Measurements from ENCODE around the gene ZDHHC8. TPM values are rescaled to one million over a fixed set of nuclear protein-coding genes. Genes with fewer than 3 reads are reported as not detected.

The ZDHHC8 gene
- total RNA-seq, 2 experiments from 2014 or later, result 26.4 to 31.3 TPM

GRCh38 chr22:20178915-20179227 is 47.3 kb downstream of the ZDHHC8 start:
- Mint-ChIP-seq H3K27ac (no peak overlapping the region), H3K27me3 (ENCODE audit: low read depth) (no peaks in the 10 kb centered on the region), H3K4me3 (no peak overlapping the region), H3K36me3 (ENCODE audit: low read depth) (no peaks in the 10 kb centered on the region), H3K9me3 (no peaks in the 10 kb centered on the region), H3K4me1 (ENCODE audit: low read depth) (no peaks in the 10 kb centered on the region)
- CTCF ChIA-PET, result interaction anchor here (1.0 kb wide), 1 partner anchor 22 kb away, joined by 4 read pairs; no protein-coding TSS in a partner anchor
- no peak for DNase-seq
- intact Hi-C loops (cut with micrococcal nuclease), result no loop called here

GRCh38 chr22:20179455-20180244 is 48.0 kb downstream of the ZDHHC8 start:
- Mint-ChIP-seq H3K27me3 (ENCODE audit: low read depth) (no peaks in the 10 kb centered on the region), H3K27ac (no peak overlapping the region), H3K4me1 (ENCODE audit: low read depth) (no peaks in the 10 kb centered on the region), H3K9me3 (no peaks in the 10 kb centered on the region), H3K36me3 (ENCODE audit: low read depth) (no peaks in the 10 kb centered on the region), H3K4me3 (no peak overlapping the region)
- intact Hi-C loops (cut with micrococcal nuclease), result no loop called here
- no peak for DNase-seq
- CTCF ChIA-PET, result no interaction called here

- CTCF ChIA-PET, result no interaction called here
- Mint-ChIP-seq H3K4me3 (no peak overlapping the region), H3K4me1 (ENCODE audit: low read depth) (no peaks in the 10 kb centered on the region), H3K36me3 (ENCODE audit: low read depth) (no peaks in the 10 kb centered on the region), H3K9me3 (no peaks in the 10 kb centered on the region), H3K27me3 (ENCODE audit: low read depth) (no peaks in the 10 kb centered on the region), H3K27ac (no peak overlapping the region)
- intact Hi-C loops (cut with micrococcal nuclease), result no loop called here
- DNase-seq, result no peak
Measured at GRCh38 chr22:20180245-20180630, 48.6 kb downstream of the ZDHHC8 start.

GRCh38 chr22:20180640-20181039 is 49.0 kb downstream of the ZDHHC8 start:
- intact Hi-C loops (cut with micrococcal nuclease), result no loop called here
- H3K36me3 Mint-ChIP-seq (ENCODE audit: low read depth), result no peaks in the 10 kb centered on the region
- H3K9me3 Mint-ChIP-seq, result no peaks in the 10 kb centered on the region
- CTCF ChIA-PET, result no interaction called here
- DNase-seq, result no peak
- no peak overlapping the region for H3K4me3 Mint-ChIP-seq
- H3K4me1 Mint-ChIP-seq (ENCODE audit: low read depth), result no peaks in the 10 kb centered on the region
- H3K27me3 Mint-ChIP-seq (ENCODE audit: low read depth), result no peaks in the 10 kb centered on the region
- H3K27ac Mint-ChIP-seq, result no peak overlapping the region

GRCh38 chr22:20181194-20181883 is 49.7 kb downstream of the ZDHHC8 start:
- CTCF ChIA-PET, result no interaction called here
- no peaks in the 10 kb centered on the region for H3K27me3 Mint-ChIP-seq (ENCODE audit: low read depth)
- H3K4me3 Mint-ChIP-seq, result no peak overlapping the region
- intact Hi-C loops (cut with micrococcal nuclease), result no loop called here
- no peak overlapping the region for H3K27ac Mint-ChIP-seq
- no peaks in the 10 kb centered on the region for H3K9me3 Mint-ChIP-seq
- no peak for DNase-seq
- no peaks in the 10 kb centered on the region for H3K36me3 Mint-ChIP-seq (ENCODE audit: low read depth)
- H3K4me1 Mint-ChIP-seq (ENCODE audit: low read depth), result no peaks in the 10 kb centered on the region

GRCh38 chr22:20181884-20182236 is 50.3 kb downstream of the ZDHHC8 start:
- Mint-ChIP-seq H3K36me3 (ENCODE audit: low read depth) (no peaks in the 10 kb centered on the region), H3K9me3 (no peaks in the 10 kb centered on the region), H3K27me3 (ENCODE audit: low read depth) (no peaks in the 10 kb centered on the region), H3K4me1 (ENCODE audit: low read depth) (no peaks in the 10 kb centered on the region), H3K27ac (no peak overlapping the region), H3K4me3 (no peak overlapping the region)
- CTCF ChIA-PET, result no interaction called here
- DNase-seq, result no peak
- intact Hi-C loops (cut with micrococcal nuclease), result no loop called here

GRCh38 chr22:20182365-20182764 is 50.8 kb downstream of the ZDHHC8 start:
- CTCF ChIA-PET, result no interaction called here
- no peaks in the 10 kb centered on the region for H3K9me3 Mint-ChIP-seq
- no peak for DNase-seq
- no peak overlapping the region for H3K4me3 Mint-ChIP-seq
- H3K27me3 Mint-ChIP-seq (ENCODE audit: low read depth), result no peaks in the 10 kb centered on the region
- H3K4me1 Mint-ChIP-seq (ENCODE audit: low read depth), result no peaks in the 10 kb centered on the region
- intact Hi-C loops (cut with micrococcal nuclease), result no loop called here
- no peak overlapping the region for H3K27ac Mint-ChIP-seq
- no peaks in the 10 kb centered on the region for H3K36me3 Mint-ChIP-seq (ENCODE audit: low read depth)

- Mint-ChIP-seq H3K27ac (no peak overlapping the region), H3K4me1 (ENCODE audit: low read depth) (no peaks in the 10 kb centered on the region), H3K27me3 (ENCODE audit: low read depth) (no peaks in the 10 kb centered on the region), H3K4me3 (no peak overlapping the region), H3K36me3 (ENCODE audit: low read depth) (no peaks in the 10 kb centered on the region), H3K9me3 (no peaks in the 10 kb centered on the region)
- intact Hi-C loops (cut with micrococcal nuclease), result no loop called here
- DNase-seq, result no peak
- CTCF ChIA-PET, result no interaction called here
Measured at GRCh38 chr22:20183101-20183500, 51.5 kb downstream of the ZDHHC8 start.

GRCh38 chr22:20183823-20184222 is 52.2 kb downstream of the ZDHHC8 start:
- Mint-ChIP-seq H3K9me3 (no peaks in the 10 kb centered on the region), H3K4me3 (no peak overlapping the region), H3K4me1 (ENCODE audit: low read depth) (no peaks in the 10 kb centered on the region), H3K27ac (no peak overlapping the region), H3K36me3 (ENCODE audit: low read depth) (no peaks in the 10 kb centered on the region), H3K27me3 (ENCODE audit: low read depth) (no peaks in the 10 kb centered on the region)
- no peak for DNase-seq
- CTCF ChIA-PET, result no interaction called here
- intact Hi-C loops (cut with micrococcal nuclease), result no loop called here

- no peaks in the 10 kb centered on the region for H3K27me3 Mint-ChIP-seq (ENCODE audit: low read depth)
- no peak for DNase-seq
- no peaks in the 10 kb centered on the region for H3K36me3 Mint-ChIP-seq (ENCODE audit: low read depth)
- H3K27ac Mint-ChIP-seq, result no peak overlapping the region
- intact Hi-C loops (cut with micrococcal nuclease), result no loop called here
- CTCF ChIA-PET, result no interaction called here
- no peaks in the 10 kb centered on the region for H3K9me3 Mint-ChIP-seq
- H3K4me3 Mint-ChIP-seq, result no peak overlapping the region
- H3K4me1 Mint-ChIP-seq (ENCODE audit: low read depth), result no peaks in the 10 kb centered on the region
Measured at GRCh38 chr22:20184501-20185165, 53.0 kb downstream of the ZDHHC8 start.

GRCh38 chr22:20185750-20186149 is 54.1 kb downstream of the ZDHHC8 start:
- CTCF ChIA-PET, result interaction anchor here (0.6 kb wide), 1 partner anchor 43 kb away, joined by 3 read pairs; no protein-coding TSS in a partner anchor
- Mint-ChIP-seq H3K27ac (no peak overlapping the region), H3K27me3 (ENCODE audit: low read depth) (no peaks in the 10 kb centered on the region), H3K9me3 (no peaks in the 10 kb centered on the region), H3K4me1 (ENCODE audit: low read depth) (no peaks in the 10 kb centered on the region), H3K4me3 (no peak overlapping the region), H3K36me3 (ENCODE audit: low read depth) (no peaks in the 10 kb centered on the region)
- DNase-seq, result no peak
- intact Hi-C loops (cut with micrococcal nuclease), result no loop called here

- H3K9me3 Mint-ChIP-seq, result no peaks in the 10 kb centered on the region
- H3K4me3 Mint-ChIP-seq, result no peak overlapping the region
- CTCF ChIA-PET, result interaction anchor here (0.6 kb wide), 1 partner anchor 303 kb away, joined by 5 read pairs; no protein-coding TSS in a partner anchor
- H3K27ac Mint-ChIP-seq, result no peak overlapping the region
- intact Hi-C loops (cut with micrococcal nuclease), result no loop called here
- no peaks in the 10 kb centered on the region for H3K27me3 Mint-ChIP-seq (ENCODE audit: low read depth)
- no peaks in the 10 kb centered on the region for H3K4me1 Mint-ChIP-seq (ENCODE audit: low read depth)
- H3K36me3 Mint-ChIP-seq (ENCODE audit: low read depth), result no peaks in the 10 kb centered on the region
- DNase-seq, result no peak
Measured at GRCh38 chr22:20186183-20186870, 54.7 kb downstream of the ZDHHC8 start.
